Endothelial cell of umbilical vein (primary cell): ENCODE measurements around the gene AGBL5. TPM values are rescaled to one million over a fixed set of nuclear protein-coding genes. Genes with fewer than 3 reads are reported as not detected.

Source experiments
- BruUV-seq: library from RNA; stranded (reverse); fragments of 400-500 nt; replicated peaks from 2 replicates; lab custom pipeline; 2021; lab: Mats Ljungman, UMichigan
- CTCF ChIA-PET: fragments of 300-600, 350-600 bp; sonication (Branson Sonifier 250); formaldehyde crosslinking; loops from one replicate; lab custom pipeline; 2021; ENCODE audit warnings: antibody characterized with exemption, inconsistent platforms; lab: Charles Lee
- POLR2A ChIA-PET: fragments of 300-600, 350-600 bp; sonication (Branson Sonifier 250); formaldehyde crosslinking; loops from one replicate; lab custom pipeline; 2021; ENCODE audit warnings: antibody characterized with exemption, inconsistent platforms; lab: Charles Lee
- DNase-seq: peaks from one replicate; pipeline ENCODE4 v3.0.0-alpha.2; 2011; ENCODE audit warnings: low read depth, low spot score
- FAIRE-seq: peaks from 2 replicates; lab custom pipeline; 2011; peaks lifted over from hg19 to GRCh38; lab: Jason Lieb, UNC
- H2AFZ ChIP-seq: 2 replicates; pipeline ENCODE4 v1.6.0; 2012; ENCODE audit warnings: low read depth, low read length, control low read depth, inconsistent platforms
- H3K27ac ChIP-seq: 2 replicates; pipeline ENCODE4 v1.5.1; 2011; ENCODE audit warnings: low read depth, mild to moderate bottlenecking, control low read depth, low read length, moderate library complexity; ENCODE audit not compliant: insufficient read depth
- H3K27me3 ChIP-seq, 2 experiments: 2 replicates each; pipeline versions ENCODE4 v1.6.0 to v1.6.1; 2011; ENCODE audit warnings: low read length in 2 of 2, mixed read lengths in 1 of 2; ENCODE audit not compliant: control insufficient read depth in 2 of 2, insufficient read depth in 2 of 2
- H3K36me3 ChIP-seq, 2 experiments: 2 replicates in 1 of 2; 3 replicates in 1 of 2; pipeline ENCODE4 v1.5.1; 2011; ENCODE audit warnings: low read length in 2 of 2, mild to moderate bottlenecking in 1 of 2, moderate library complexity in 1 of 2; ENCODE audit not compliant: control insufficient read depth in 2 of 2, insufficient read depth in 2 of 2; ENCODE audit errors: extremely low read depth in 1 of 2
- H3K4me1 ChIP-seq: 3 replicates; pipeline ENCODE4 v1.5.1; 2011; ENCODE audit warnings: mild to moderate bottlenecking, low read length; ENCODE audit not compliant: control insufficient read depth, insufficient read depth; ENCODE audit errors: extremely low read depth
- H3K4me2 ChIP-seq: 2 replicates; pipeline ENCODE4 v1.6.1; 2011; ENCODE audit warnings: low read length, control low read depth, mixed read lengths; ENCODE audit not compliant: insufficient read depth
- H3K4me3 ChIP-seq, 3 experiments: fragments of 200-600 bp in 1 of 3; sonication (generic), shearing (Covaris generic) in 1 of 3; replicated peaks in 1 of 3; 2 replicates each; pipeline ENCODE4 v1.5.1; 2011 to 2016; ENCODE audit warnings: control low read depth in 3 of 3, low read length in 3 of 3, mild to moderate bottlenecking in 2 of 3, inconsistent platforms in 1 of 3, low read depth in 1 of 3, moderate library complexity in 1 of 3; ENCODE audit not compliant: insufficient read depth in 1 of 3
- H3K79me2 ChIP-seq: 2 replicates; pipeline ENCODE4 v1.6.0; 2012; ENCODE audit warnings: low read length, inconsistent platforms; ENCODE audit not compliant: control insufficient read depth, insufficient read depth
- H3K9ac ChIP-seq: replicated peaks from 2 replicates; pipeline ENCODE3; 2011; ENCODE audit warnings: low read length, control low read depth; ENCODE audit not compliant: insufficient read depth; ENCODE audit errors: extremely low read depth
- H3K9me1 ChIP-seq: replicated peaks from 3 replicates; pipeline ENCODE4 v1.6.0; 2011; ENCODE audit warnings: mild to moderate bottlenecking, low read length; ENCODE audit not compliant: control insufficient read depth, insufficient read depth; ENCODE audit errors: extremely low read depth
- H3K9me3 ChIP-seq: replicated peaks from 2 replicates; pipeline ENCODE4 v1.5.1; 2012; ENCODE audit warnings: low read length, inconsistent platforms; ENCODE audit not compliant: control insufficient read depth, insufficient read depth
- H4K20me1 ChIP-seq: replicated peaks from 2 replicates; pipeline ENCODE3; 2011; ENCODE audit warnings: mild to moderate bottlenecking, low read length; ENCODE audit not compliant: control insufficient read depth, insufficient read depth; ENCODE audit errors: extremely low read depth
- EZH2 ChIP-seq: IDR thresholded peaks from 2 replicates; pipeline ENCODE4 v1.6.1; 2012; ENCODE audit warnings: borderline replicate concordance, low read depth, mild to moderate bottlenecking, moderate library complexity, low read length, inconsistent platforms; ENCODE audit not compliant: severe bottlenecking
- FOS ChIP-seq: IDR thresholded peaks from 2 replicates; pipeline ENCODE4 v1.6.1; 2011; ENCODE audit warnings: mild to moderate bottlenecking, low read length, moderate library complexity, borderline replicate concordance; ENCODE audit not compliant: insufficient read depth
- GATA2 ChIP-seq: IDR thresholded peaks from 2 replicates; pipeline ENCODE4 v1.7.0; 2011; ENCODE audit warnings: low read depth, mild to moderate bottlenecking, moderate library complexity, mixed read lengths, low read length; ENCODE audit not compliant: insufficient read length, insufficient read depth
- JUN ChIP-seq: IDR thresholded peaks from 2 replicates; pipeline ENCODE4 v1.6.1; 2011; ENCODE audit warnings: borderline replicate concordance, low read depth; ENCODE audit not compliant: insufficient read length, insufficient read depth
- MYC ChIP-seq: IDR thresholded peaks from one replicate; pipeline ENCODE4 v1.6.1; 2011; ENCODE audit warnings: mild to moderate bottlenecking, low read depth, low read length
- POLR2A ChIP-seq: IDR thresholded peaks from 2 replicates; pipeline ENCODE4 v1.6.1; 2012; ENCODE audit warnings: low read depth, mild to moderate bottlenecking, control low read depth, low read length
- POLR2AphosphoS5 ChIP-seq: IDR thresholded peaks from 2 replicates; pipeline ENCODE4 v1.6.1; 2012; ENCODE audit warnings: low read depth, mild to moderate bottlenecking, control low read depth, low read length, moderate library complexity; ENCODE audit not compliant: insufficient read depth
- dilution Hi-C: fragments of 300-500 bp; cut with MboI; formaldehyde crosslinking; loops from one replicate; pipeline ENCODE4 v1.15.0; 2019; ENCODE audit warnings: low sequenced_read_pairs; ENCODE audit not compliant: extremely low pct_ligation_motif_present
- intact Hi-C: fragments of 100-400 bp; cut with micrococcal nuclease; formaldehyde crosslinking; loops from one replicate; pipeline ENCODE4 v1.10.0; 2022
- polyA plus RNA-seq, 4 experiments: library from polyadenylated mRNA; depleted of rRNA in 3 of 4; stranded (reverse) in 3 of 4; unstranded in 1 of 4; fragments of >200 nt; gene quantifications; 2 replicates each; pipeline versions ENCODE4 v1.2.1 to v1.2.3, GENCODE V29; 2011 to 2012; ENCODE audit warnings: missing spikeins in 1 of 4
- total RNA-seq: library from RNA; stranded (reverse); gene quantifications from 2 replicates; pipeline ENCODE4 v1.2.3, GENCODE V29; 2021
- TF ChIP-seq, protein P1 (sequence below), 2 donors: IDR thresholded peaks; 1 replicate in 1 of 2; 2 replicates in 1 of 2; pipeline ENCODE4 v1.5.1; 2011; ENCODE audit warnings: low read length in 2 of 2, mild to moderate bottlenecking in 2 of 2, moderate library complexity in 2 of 2, control low read depth in 1 of 2, inconsistent platforms in 1 of 2, low read depth in 1 of 2; ENCODE audit not compliant: insufficient read depth in 1 of 2; ENCODE audit errors: extremely low read depth in 1 of 2
- TF ChIP-seq, protein P2 (sequence below): IDR thresholded peaks from 2 replicates; pipeline ENCODE4 v1.6.1; 2011; ENCODE audit not compliant: insufficient read depth, insufficient read length

The AGBL5 gene
- total and polyA plus RNA-seq, 2 donors (not counting 3 experiments of a cell fraction or from before 2014, with no cell fraction given): 28.2 to 41.9 TPM

DNA sequence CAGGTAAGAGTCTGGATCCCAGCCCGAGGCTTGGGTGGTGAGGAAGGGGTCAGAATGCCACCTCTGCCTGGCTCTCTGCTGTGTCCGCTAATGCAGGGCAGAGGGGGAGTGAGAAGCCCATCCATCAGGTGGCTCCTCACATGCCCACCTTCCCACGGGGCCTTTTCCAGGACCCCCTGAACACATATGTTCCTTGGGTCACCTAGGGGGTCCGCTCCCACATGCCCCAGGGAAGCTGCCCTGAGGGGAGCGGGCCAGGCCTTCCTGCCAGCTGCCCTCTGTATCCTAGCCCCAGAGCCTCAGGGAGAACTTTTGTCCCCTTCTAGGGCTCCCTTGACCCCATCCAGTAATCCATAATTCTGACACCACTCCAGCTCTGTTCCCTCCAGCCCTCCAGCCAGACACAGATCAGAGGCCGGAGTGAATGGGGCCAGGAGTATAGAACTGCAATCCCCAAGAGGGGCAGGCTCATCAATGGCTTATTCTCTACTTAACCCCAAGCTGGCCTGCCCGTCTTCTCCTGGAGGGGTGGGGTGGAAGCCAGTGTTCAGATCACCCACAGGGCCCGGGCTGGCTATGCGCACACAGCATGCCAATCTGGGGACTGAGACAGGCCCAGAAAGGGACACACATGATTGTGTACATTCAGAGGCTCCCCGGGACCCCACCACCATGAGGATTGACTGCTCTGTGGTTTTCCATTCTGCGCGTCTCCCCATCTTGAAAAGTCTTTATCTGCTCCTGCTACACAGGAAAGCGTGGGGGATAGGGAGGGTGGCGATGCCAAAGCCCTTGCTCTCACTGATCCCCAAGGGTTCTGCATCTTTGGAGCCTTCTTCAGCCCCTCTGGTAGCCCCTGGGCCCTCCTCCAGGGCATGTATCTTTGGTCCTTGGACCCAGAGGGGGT is 28.0 kb downstream of the AGBL5 start:
- TF ChIP-seq JUN (no peak), POLR2AphosphoS5 (no peak), MYC (no peak), FOS (no peak), GATA2 (no peak), POLR2A (no peak), EZH2 (no peak)
- TF ChIP-seq, protein P1, sequence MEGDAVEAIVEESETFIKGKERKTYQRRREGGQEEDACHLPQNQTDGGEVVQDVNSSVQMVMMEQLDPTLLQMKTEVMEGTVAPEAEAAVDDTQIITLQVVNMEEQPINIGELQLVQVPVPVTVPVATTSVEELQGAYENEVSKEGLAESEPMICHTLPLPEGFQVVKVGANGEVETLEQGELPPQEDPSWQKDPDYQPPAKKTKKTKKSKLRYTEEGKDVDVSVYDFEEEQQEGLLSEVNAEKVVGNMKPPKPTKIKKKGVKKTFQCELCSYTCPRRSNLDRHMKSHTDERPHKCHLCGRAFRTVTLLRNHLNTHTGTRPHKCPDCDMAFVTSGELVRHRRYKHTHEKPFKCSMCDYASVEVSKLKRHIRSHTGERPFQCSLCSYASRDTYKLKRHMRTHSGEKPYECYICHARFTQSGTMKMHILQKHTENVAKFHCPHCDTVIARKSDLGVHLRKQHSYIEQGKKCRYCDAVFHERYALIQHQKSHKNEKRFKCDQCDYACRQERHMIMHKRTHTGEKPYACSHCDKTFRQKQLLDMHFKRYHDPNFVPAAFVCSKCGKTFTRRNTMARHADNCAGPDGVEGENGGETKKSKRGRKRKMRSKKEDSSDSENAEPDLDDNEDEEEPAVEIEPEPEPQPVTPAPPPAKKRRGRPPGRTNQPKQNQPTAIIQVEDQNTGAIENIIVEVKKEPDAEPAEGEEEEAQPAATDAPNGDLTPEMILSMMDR (IDR thresholded peaks at IDR 0.05; ENCODE audit: extremely low read depth in 1 of 2, insufficient read depth in 1 of 2, low read depth in 1 of 2, low read length in 2 of 2): no peak
- TF ChIP-seq, protein P2, sequence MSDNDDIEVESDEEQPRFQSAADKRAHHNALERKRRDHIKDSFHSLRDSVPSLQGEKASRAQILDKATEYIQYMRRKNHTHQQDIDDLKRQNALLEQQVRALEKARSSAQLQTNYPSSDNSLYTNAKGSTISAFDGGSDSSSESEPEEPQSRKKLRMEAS: no peak
- no TSS peak for BruUV-seq
- peaks cover 8% of the 10 kb centered on the region for H3K4me1 ChIP-seq
- no peaks in the 10 kb centered on the region for H4K20me1 ChIP-seq
- H2AFZ ChIP-seq: no peak overlapping the region
- no peaks in the 10 kb centered on the region for H3K9me1 ChIP-seq
- dilution Hi-C loops: no loop called here
- no peaks in the 10 kb centered on the region for H3K9me3 ChIP-seq
- H3K27ac ChIP-seq: no peak overlapping the region
- H3K36me3 ChIP-seq: no peaks in the 10 kb centered on the region
- FAIRE-seq: no peak
- H3K9ac ChIP-seq: no peak overlapping the region
- intact Hi-C loops: no loop called here
- POLR2A ChIA-PET: no interaction called here
- H3K27me3 ChIP-seq: no peaks in the 10 kb centered on the region
- no peak for DNase-seq
- CTCF ChIA-PET: interaction anchor here (1.0 kb wide), 1 partner anchor 14 kb away, joined by 3 read pairs; no protein-coding TSS in a partner anchor
- H3K4me2 ChIP-seq: no peak overlapping the region
- no peaks in the 10 kb centered on the region for H3K79me2 ChIP-seq
- H3K4me3 ChIP-seq: no peak overlapping the region
